Measurements from ENCODE around the gene LHFPL2.

Gene LHFPL2

DNA sequence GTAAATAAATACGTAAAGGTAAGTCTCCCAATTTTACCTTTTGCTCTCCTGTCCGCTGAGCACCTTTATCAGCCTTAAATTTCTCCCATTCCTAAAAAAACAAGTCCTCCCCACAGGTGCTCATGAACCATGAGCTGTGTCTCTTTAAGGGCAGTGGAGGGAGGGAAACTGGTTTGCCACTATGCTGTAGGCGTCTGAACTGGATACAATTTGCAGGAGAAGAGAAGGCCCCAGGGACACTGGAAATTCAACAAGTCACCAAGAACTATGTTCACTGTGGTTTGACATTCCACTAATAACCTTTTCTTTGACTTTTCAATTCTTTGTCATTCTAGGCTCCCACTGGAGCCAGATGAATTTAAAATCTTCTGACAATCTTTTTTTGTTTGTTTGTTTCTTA lies 72.2 kb downstream of the LHFPL2 start:
- H3K4me3 ChIP-seq (ENCODE audit: low read depth, low read length), result no peak overlapping the region
- TF ChIP-seq, protein P1, sequence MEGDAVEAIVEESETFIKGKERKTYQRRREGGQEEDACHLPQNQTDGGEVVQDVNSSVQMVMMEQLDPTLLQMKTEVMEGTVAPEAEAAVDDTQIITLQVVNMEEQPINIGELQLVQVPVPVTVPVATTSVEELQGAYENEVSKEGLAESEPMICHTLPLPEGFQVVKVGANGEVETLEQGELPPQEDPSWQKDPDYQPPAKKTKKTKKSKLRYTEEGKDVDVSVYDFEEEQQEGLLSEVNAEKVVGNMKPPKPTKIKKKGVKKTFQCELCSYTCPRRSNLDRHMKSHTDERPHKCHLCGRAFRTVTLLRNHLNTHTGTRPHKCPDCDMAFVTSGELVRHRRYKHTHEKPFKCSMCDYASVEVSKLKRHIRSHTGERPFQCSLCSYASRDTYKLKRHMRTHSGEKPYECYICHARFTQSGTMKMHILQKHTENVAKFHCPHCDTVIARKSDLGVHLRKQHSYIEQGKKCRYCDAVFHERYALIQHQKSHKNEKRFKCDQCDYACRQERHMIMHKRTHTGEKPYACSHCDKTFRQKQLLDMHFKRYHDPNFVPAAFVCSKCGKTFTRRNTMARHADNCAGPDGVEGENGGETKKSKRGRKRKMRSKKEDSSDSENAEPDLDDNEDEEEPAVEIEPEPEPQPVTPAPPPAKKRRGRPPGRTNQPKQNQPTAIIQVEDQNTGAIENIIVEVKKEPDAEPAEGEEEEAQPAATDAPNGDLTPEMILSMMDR (IDR thresholded peaks at IDR 0.05; ENCODE audit: low read depth, low read length), result no peak

DNA sequence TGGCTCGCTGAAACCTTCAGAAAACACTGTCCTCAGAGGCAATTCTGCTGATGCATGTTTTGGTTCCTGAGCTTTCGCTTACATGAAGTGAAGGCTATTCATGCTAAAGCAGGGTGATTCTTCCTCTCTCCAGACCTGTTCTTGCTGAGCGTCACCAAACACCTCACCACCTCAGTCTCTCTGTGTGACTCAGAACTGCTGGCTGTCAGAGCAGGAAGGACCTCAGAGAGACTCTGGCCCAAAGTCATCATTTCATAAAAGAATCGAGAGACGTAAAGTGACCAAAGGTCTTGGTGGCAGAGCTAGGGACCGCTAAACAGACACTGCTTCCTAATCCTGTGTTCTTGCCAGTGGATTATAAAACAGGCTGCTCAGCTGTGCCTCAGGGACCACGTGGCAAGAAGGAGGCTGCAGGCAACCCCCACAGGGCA lies 73.8 kb downstream of the LHFPL2 start:
- no peak overlapping the region for H3K4me3 ChIP-seq (ENCODE audit: low read depth, low read length)
- TF ChIP-seq, protein P1 (IDR thresholded peaks at IDR 0.05; ENCODE audit: low read depth, low read length), result no peak

DNA sequence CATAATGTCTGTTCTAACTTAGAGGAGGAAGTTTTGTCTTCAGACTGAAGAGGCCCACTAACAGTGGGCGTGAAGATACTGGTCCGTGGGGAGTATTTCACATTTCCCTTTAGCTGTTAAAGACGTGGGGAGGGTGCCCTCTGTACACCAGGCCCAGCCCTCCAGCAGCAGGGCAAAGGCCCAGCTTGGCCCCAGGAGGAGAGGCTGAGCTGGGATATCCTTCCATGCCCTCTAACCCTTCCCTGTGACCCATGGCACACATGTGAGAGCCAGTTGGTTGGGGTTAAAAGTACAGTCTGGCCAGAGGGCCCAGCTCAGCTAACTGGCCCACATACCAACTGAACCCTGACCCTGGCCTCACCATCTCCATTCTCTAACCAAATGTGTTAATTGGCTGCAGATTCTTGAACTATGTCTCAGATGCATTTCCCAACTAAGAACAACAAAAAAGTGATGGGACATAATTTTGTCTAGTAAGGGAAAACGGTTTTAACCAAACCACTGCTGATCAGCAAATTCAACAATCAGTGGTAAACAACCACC lies 74.4 kb downstream of the LHFPL2 start:
- TF ChIP-seq, protein P1 (IDR thresholded peaks at IDR 0.05; ENCODE audit: low read depth, low read length), result no peak
- H3K4me3 ChIP-seq (ENCODE audit: low read depth, low read length), result no peak overlapping the region

DNA sequence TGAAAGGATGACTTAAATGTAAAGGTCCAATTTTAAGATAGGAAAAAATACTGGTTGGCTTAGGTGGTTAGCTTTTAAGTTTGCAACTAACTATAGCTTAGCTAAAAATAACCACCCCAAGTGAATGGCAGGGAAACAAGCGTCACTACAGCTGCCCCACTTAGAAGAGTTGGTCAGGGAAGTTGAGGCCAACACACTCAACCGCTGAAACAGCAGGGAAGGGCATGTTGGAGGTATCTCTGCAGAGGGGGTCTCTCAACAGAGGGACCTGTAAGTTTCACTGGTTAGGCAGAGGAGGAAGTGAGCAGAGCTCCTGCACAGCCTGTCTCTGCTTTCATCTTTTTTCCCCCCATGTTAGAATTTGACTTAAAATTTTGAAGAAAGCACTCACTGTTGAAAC lies 75.3 kb downstream of the LHFPL2 start:
- TF ChIP-seq, protein P1 (IDR thresholded peaks at IDR 0.05; ENCODE audit: low read depth, low read length), result no peak
- no peak overlapping the region for H3K4me3 ChIP-seq (ENCODE audit: low read depth, low read length)

DNA sequence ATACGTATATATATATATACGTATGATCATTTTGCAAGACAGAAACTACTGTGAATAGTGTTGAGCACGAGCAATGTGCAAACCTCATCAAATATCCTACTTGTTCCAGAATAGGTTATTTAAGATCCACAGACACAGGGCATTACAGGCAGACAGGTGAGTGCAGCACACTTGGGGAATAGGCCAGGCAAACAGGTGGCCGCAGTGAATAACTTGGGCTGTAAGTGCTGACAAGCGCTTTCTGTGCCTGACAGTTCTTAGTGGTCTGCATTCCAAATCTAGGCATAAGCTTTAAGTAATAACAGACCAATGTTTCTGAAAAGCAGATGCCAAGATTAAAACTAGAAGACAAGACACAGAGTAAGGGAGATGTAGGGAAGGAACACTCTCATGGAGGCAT lies 77.9 kb downstream of the LHFPL2 start:
- H3K4me3 ChIP-seq (ENCODE audit: low read depth, low read length), result no peak overlapping the region
- TF ChIP-seq, protein P1 (IDR thresholded peaks at IDR 0.05; ENCODE audit: low read depth, low read length), result no peak

DNA sequence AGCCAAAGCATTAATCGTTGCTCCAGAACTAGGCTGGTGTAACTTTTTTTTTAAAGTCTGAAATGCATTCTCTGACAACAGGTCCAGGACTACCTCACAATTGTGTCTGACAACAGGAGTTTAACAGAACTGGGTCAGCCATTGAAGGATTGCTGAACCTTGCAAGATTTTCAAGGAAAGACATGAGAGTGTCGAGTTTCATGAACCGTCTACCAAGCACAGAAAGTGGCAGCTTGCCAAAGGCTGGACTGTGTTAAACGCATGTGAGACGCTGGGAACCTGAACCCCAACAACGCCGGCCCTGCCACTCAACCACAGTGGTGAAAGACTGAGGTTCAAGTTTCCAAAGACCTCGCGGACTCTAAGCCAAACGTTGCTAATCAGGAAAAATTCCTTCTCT lies 79.1 kb downstream of the LHFPL2 start:
- no peak overlapping the region for H3K4me3 ChIP-seq (ENCODE audit: low read depth, low read length)
- TF ChIP-seq, protein P1 (IDR thresholded peaks at IDR 0.05; ENCODE audit: low read depth, low read length), result no peak

DNA sequence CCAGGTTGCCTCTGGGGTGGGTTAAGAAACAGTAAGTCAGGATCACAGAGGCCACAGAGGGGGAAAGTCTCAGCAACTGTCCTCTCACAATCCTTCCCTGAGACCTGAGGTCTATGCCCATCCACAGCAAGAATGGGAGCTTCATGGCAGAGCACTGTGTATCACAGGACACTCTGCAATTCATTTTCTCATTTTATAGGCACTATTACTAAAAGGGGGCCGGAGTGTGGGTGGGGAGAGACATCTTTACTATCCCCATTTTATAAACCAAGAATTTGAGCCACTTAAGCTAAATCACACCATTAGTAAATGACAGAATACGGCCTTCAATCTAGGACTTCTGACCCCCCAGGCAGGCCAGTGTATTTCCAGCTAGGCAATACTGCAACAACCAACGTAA lies 79.9 kb downstream of the LHFPL2 start:
- no peak overlapping the region for H3K4me3 ChIP-seq (ENCODE audit: low read depth, low read length)
- TF ChIP-seq, protein P1 (IDR thresholded peaks at IDR 0.05; ENCODE audit: low read depth, low read length), result no peak

All from WI38 (cell line).